GM12801 (cell line): Measurements from ENCODE around the gene IGSF11.

Experiments used
- TF ChIP-seq, protein P1 (sequence below): IDR thresholded peaks from one replicate; pipeline ENCODE4 v1.5.1; 2011; ENCODE audit warnings: control low read depth; ENCODE audit not compliant: insufficient read length; ENCODE audit errors: extremely low read depth

IGSF11 gene

DNA sequence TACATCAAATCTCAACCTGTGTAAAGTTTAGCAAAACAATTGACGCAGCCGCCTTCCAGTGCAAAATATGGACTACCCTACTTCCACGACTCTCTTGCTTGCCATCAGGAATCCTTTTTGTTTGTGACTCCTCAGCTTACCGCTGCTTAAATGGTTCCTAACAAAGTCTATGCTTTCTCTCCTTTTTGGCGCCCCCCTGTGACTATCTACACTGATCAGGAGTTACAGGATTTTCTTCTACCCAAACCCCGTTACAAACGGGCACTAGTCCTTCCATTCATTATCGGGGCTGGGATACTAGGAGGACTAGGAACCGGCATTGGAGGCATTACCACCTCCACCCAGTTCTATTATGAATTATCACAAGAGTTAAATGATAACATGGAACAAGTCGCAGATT, 184.0 kb downstream of the IGSF11 start:
- TF ChIP-seq, protein P1, sequence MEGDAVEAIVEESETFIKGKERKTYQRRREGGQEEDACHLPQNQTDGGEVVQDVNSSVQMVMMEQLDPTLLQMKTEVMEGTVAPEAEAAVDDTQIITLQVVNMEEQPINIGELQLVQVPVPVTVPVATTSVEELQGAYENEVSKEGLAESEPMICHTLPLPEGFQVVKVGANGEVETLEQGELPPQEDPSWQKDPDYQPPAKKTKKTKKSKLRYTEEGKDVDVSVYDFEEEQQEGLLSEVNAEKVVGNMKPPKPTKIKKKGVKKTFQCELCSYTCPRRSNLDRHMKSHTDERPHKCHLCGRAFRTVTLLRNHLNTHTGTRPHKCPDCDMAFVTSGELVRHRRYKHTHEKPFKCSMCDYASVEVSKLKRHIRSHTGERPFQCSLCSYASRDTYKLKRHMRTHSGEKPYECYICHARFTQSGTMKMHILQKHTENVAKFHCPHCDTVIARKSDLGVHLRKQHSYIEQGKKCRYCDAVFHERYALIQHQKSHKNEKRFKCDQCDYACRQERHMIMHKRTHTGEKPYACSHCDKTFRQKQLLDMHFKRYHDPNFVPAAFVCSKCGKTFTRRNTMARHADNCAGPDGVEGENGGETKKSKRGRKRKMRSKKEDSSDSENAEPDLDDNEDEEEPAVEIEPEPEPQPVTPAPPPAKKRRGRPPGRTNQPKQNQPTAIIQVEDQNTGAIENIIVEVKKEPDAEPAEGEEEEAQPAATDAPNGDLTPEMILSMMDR, result no peak
